ENCODE measurements around the gene TLE4. TPM values are rescaled to one million over a fixed set of nuclear protein-coding genes. Genes with fewer than 3 reads are reported as not detected.

TLE4 gene
- 10 to 100 TPM; 19.5 to 20.9 TPM for total RNA-seq

DNA sequence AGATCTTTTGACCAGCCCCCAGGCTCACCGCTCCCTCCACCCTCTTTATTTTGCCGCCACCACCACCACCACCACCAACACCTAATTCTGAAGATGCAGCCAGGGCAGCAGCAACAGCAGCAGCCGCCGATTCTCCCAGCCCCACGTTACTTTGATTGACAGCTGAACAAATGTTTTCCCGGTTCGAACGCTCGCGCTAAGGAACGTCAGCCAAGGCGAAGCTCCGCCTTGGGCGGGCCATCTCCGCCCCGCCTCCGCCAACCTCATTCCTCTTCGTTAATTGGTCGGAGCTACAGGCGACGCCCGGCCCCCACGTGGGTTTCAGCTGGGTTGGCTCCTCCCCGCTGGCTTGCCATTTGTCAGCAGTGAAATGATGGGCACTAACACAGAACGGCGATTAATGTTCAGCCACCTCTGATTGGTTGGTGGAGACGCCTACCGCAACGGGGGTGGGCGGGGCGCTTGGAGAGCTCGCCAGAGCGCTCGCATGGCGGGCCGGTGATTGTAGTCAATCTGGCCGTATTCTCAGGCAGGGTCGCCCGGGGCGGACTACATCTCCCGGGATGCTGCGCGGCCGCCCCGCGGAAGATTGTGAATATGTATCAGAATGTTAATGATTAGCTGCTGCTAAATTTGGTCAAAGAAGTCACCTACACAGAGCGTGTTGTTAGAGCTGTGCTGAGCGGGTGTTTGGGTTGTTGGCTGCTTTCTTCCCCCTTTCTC is at the start of gene TLE4:
TSS of gene TLE4 (plus strand) at position 657 of the 723 bp plus-strand sequence. CDS start 826 bp downstream, outside the sequence.
- Mint-ChIP-seq H3K9me3 (no peaks in the 10 kb centered on the region), H3K27ac (no peak within 1 kb of the TSS), H3K36me3 (peaks cover 7 to 13% of the 10 kb centered on the region in 2 donors)
- DNase-seq (ENCODE audit: low spot score in 2 of 2): peak; percentile 97 to 100
- peak; percentile 90 to 91 for ATAC-seq

- Mint-ChIP-seq H3K9me3 (peaks cover 0 to 6% of the 10 kb centered on the region in 2 donors), H3K27ac (no peak overlapping the region), H3K36me3 (no peaks in the 10 kb centered on the region)
- DNase-seq (ENCODE audit: low spot score in 2 of 2) (no peak), ATAC-seq (no peak)
Measured at GRCh38 chr9:79522793-79523192, 49.0 kb upstream of the TLE4 start.

- peaks cover 0 to 6% of the 10 kb centered on the region in 2 donors for H3K9me3 Mint-ChIP-seq
Measured at GRCh38 chr9:79524266-79524665, 47.5 kb upstream of the TLE4 start.

DNA sequence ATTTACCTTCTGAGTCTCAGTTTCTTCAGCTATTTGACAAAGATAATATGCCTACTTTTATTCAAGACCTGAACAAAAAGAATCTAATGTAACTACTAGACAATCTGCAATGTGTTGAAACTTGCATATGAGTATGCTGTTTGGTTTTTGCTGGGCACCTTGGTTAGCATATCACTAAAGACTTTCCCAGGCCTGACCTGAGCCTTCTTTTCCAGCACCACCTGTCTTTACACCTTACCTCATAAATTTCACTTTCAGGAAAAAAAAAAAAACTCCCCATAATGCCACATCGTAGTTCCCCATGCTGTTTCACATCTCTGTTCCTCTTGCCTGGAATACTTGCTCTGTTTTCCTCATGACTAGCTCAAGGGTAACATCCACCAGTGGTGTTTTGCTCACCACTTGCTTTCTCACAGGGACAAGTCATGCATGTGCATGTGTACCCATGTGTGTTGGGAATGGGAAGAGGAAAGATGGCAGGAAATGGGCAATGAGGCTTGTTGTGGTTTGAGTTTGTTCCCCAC is 45.6 kb upstream of the TLE4 start:
- peak in 1 of 2 donors; percentile 48 for ATAC-seq
- Mint-ChIP-seq H3K9me3 (peaks cover 0 to 6% of the 10 kb centered on the region in 2 donors), H3K27ac (no peak overlapping the region), H3K36me3 (no peaks in the 10 kb centered on the region)
- DNase-seq (ENCODE audit: low spot score in 2 of 2): no peak

More at GRCh38 chr9:79524266-79524665, 47.5 kb upstream of the TLE4 start:
- H3K27ac Mint-ChIP-seq: no peak overlapping the region
- ATAC-seq (no peak), DNase-seq (ENCODE audit: low spot score in 2 of 2) (no peak)
- no peaks in the 10 kb centered on the region for H3K36me3 Mint-ChIP-seq

DNA sequence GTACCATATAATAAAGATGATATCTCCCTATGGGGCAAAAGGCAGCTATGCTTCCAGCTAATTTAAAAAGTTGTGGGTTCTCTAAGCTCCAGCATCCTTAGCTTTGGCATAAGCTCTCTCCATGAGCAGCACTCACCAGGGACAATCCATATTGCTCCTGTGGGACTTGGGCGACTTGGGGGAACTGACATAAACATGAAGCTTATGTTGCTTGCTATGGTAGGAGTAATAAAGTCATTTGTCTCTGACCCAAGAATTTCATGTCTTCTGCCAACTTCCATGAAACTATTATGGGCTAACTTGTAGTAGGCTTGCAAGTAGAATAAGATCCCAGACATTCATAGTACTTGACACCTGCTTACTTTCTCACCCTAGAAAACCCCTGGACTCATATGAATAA is 36.2 kb upstream of the TLE4 start:
- DNase-seq (ENCODE audit: low spot score in 2 of 2) (no peak), ATAC-seq (no peak)
- Mint-ChIP-seq H3K9me3 (peaks cover 4 to 10% of the 10 kb centered on the region in 2 donors), H3K27ac (no peak overlapping the region), H3K36me3 (peaks cover 4 to 16% of the 10 kb centered on the region in 2 donors)

- no peak overlapping the region for H3K27ac Mint-ChIP-seq
- peaks cover 0 to 10% of the 10 kb centered on the region in 2 donors for H3K9me3 Mint-ChIP-seq
- DNase-seq (ENCODE audit: low spot score in 2 of 2): no peak
- H3K36me3 Mint-ChIP-seq: peaks cover 4 to 16% of the 10 kb centered on the region in 2 donors
- ATAC-seq: no peak
Measured at GRCh38 chr9:79537838-79538237, 33.9 kb upstream of the TLE4 start.

- H3K36me3 Mint-ChIP-seq: peaks cover 23 to 24% of the 10 kb centered on the region in 2 donors
- DNase-seq (ENCODE audit: low spot score in 2 of 2) (no peak), ATAC-seq (no peak)
- no peak overlapping the region for H3K27ac Mint-ChIP-seq
- H3K9me3 Mint-ChIP-seq: peaks cover 13 to 17% of the 10 kb centered on the region in 2 donors
Measured at GRCh38 chr9:79542735-79543620, 28.8 kb upstream of the TLE4 start.

DNA sequence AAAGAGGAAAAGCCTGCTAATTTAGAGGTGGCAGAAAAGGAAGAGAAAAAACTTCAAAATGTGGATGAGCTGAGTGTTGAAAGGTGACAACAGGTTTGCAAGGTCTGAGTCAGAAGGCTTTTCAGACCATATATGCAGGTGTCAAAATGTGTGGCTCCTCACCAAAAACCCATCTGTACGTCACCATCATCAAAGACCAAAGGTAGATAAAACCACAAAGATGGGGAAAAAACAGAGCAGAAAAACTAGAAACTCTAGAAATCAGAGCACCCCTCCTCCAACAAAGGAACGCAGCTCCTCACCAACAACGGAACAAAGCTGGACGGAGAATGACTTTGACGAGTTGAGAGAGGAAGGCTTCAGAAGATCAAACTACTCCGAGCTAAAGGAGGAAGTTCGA is 27.4 kb upstream of the TLE4 start:
- ATAC-seq: peak; percentile 100

GRCh38 chr9:79551586-79551985 is 20.2 kb upstream of the TLE4 start:
- no peak for DNase-seq (ENCODE audit: low spot score in 2 of 2)
- Mint-ChIP-seq H3K9me3 (peaks cover 6 to 11% of the 10 kb centered on the region in 2 donors), H3K36me3 (peaks cover 4 to 11% of the 10 kb centered on the region in 2 donors), H3K27ac (no peak overlapping the region)
- ATAC-seq: no peak

More for the DNA sequence above, 27.4 kb upstream of the TLE4 start:
- H3K9me3 Mint-ChIP-seq: peaks cover 12 to 17% of the 10 kb centered on the region in 2 donors
- H3K27ac Mint-ChIP-seq: peak overlapping the region; percentile 25 to 33
- DNase-seq (ENCODE audit: low spot score in 2 of 2): peak in 1 of 2 donors; percentile 14
- peaks cover 21 to 22% of the 10 kb centered on the region in 2 donors for H3K36me3 Mint-ChIP-seq

- ATAC-seq (no peak), DNase-seq (ENCODE audit: low spot score in 2 of 2) (no peak)
- H3K9me3 Mint-ChIP-seq: peaks cover 4 to 9% of the 10 kb centered on the region in 2 donors
- H3K36me3 Mint-ChIP-seq: peaks cover under 1 to 7% of the 10 kb centered on the region in 2 donors
- no peak overlapping the region for H3K27ac Mint-ChIP-seq
Measured at GRCh38 chr9:79551994-79552393, 19.8 kb upstream of the TLE4 start.

DNA sequence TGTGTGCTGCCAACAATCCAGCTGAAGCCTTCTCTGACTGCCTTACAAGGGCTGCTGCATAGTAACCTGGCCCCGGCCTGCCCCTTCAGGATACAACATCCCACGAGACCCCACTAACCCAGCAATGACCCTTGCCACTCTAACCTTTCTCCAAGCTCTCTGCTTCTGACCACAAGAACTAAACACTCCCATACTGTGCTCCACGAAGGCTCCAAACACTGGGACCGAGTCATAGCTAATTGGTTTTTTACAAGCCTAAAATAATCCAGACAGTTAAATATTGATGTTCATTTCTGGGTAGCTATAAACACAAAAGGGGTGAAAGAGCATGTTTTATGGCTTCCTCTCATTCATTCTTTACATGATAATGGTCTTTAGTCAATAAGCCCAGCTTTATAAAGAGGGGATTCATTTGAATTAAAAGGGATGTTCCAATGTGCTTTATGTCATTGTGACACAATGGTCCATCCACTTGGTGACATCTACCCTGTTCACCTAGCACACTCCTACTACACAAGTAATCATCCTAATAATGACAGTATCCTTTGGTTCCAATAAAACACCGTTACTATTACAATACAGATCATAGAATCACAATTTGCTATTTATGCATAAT is 16.2 kb upstream of the TLE4 start:
- Mint-ChIP-seq H3K27ac (no peak overlapping the region), H3K9me3 (no peaks in the 10 kb centered on the region), H3K36me3 (no peaks in the 10 kb centered on the region)
- DNase-seq (ENCODE audit: low spot score in 2 of 2) (no peak), ATAC-seq (no peak)

GRCh38 chr9:79559495-79560181 is 12.1 kb upstream of the TLE4 start:
- DNase-seq (ENCODE audit: low spot score in 2 of 2) (no peak), ATAC-seq (no peak)
- Mint-ChIP-seq H3K27ac (no peak overlapping the region), H3K9me3 (no peaks in the 10 kb centered on the region), H3K36me3 (no peaks in the 10 kb centered on the region)

DNA sequence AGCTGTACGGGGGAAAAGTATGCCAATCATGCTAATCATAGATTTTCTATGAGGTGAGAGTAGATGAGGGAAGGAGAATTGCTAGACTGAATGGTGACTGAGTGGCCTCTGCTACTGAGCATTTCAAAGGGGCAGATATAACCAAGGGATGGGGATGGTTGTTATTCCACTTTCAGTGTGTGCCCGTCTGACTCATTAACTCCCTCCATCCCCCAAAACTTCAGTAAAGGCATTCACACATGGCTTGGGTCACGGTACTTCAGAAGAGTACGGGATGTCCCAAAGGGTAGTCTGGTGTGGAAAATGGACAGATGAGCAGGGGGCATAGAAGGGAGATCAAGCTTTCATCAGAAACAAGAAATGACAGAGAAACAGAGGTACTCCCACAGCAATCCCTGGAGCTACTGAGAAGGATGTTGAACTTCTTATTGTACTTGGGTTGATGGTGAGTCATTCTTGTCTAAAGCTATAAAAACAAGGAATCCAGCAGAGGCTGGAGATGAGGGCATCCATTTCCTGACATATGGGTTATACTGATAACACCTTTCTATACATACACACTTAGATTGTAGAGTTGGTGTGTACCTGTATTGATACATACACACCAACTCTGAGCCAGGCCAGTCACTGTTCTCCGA is 8.9 kb upstream of the TLE4 start:
- H3K36me3 Mint-ChIP-seq: no peaks in the 10 kb centered on the region
- DNase-seq (ENCODE audit: low spot score in 2 of 2) (no peak), ATAC-seq (no peak)
- H3K9me3 Mint-ChIP-seq: no peaks in the 10 kb centered on the region
- no peak overlapping the region for H3K27ac Mint-ChIP-seq

DNA sequence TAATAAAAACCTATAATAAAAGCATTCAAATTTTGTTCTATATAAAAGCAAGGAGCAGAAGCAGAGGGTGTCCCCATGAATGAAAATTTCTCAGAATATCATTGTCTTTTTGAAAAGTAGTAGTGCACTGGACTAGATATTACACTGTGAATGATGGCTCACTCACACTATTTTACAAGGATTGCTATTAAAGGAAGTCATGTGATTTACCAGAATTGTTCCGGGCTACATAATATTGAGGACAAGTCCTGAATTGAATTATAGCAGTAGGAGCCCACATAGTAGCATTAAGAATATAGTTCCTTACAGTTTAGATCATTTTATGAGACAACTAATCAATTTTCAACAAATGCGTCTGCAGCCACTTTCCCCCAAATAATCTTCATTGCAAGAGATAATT is 7.7 kb upstream of the TLE4 start:
- H3K36me3 Mint-ChIP-seq: peaks cover 0 to 9% of the 10 kb centered on the region in 2 donors
- no peak for ATAC-seq
- no peak for DNase-seq (ENCODE audit: low spot score in 2 of 2)

GRCh38 chr9:79565245-79565644 is 6.5 kb upstream of the TLE4 start:
- DNase-seq (ENCODE audit: low spot score in 2 of 2): peak in 1 of 2 donors; percentile 33
- ATAC-seq: peak; percentile 95 to 98
- H3K27ac Mint-ChIP-seq: no peak overlapping the region
- peaks cover 0 to 9% of the 10 kb centered on the region in 2 donors for H3K36me3 Mint-ChIP-seq
- H3K9me3 Mint-ChIP-seq: no peaks in the 10 kb centered on the region

More for the DNA sequence above, 7.7 kb upstream of the TLE4 start:
- Mint-ChIP-seq H3K9me3 (no peaks in the 10 kb centered on the region), H3K27ac (no peak overlapping the region)

GRCh38 chr9:79567671-79568098 is 4.1 kb upstream of the TLE4 start:
- no peaks in the 10 kb centered on the region for H3K9me3 Mint-ChIP-seq
- ATAC-seq (no peak), DNase-seq (ENCODE audit: low spot score in 2 of 2) (no peak)
- no peak overlapping the region for H3K27ac Mint-ChIP-seq
- H3K36me3 Mint-ChIP-seq: peaks cover 0 to 9% of the 10 kb centered on the region in 2 donors

Data from activated naive CD4-positive, alpha-beta T cell treated with anti-CD3 and anti-CD28 coated beads, Interleukin-2, amount 50 U/mL, for 72 hours (primary cell).